ENCODE data around the gene ZNF74. TPM values are rescaled to one million over a fixed set of nuclear protein-coding genes. Genes with fewer than 3 reads are reported as not detected.
"Not testable (repeated sequence)": the region's sequence is repeated elsewhere in the genome, so short reads cannot be mapped to it uniquely, and the experiment has no call there.

The ZNF74 gene
- total and polyA plus RNA-seq, 3 donors from 2014 or later: 4.1 to 11.8 (median 6.5) TPM

- Histone ChIP-seq H3K27ac (no peak overlapping the region), H3K9me3 (no peaks in the 10 kb centered on the region), H3K27me3 (no peaks in the 10 kb centered on the region), H3K4me3 (no peak overlapping the region), H3K36me3 (ENCODE audit: low read depth, missing control alignments) (no peaks in the 10 kb centered on the region), H3K4me1 (no peaks in the 10 kb centered on the region)
- DNase-seq: no peak
- WGBS, 2 donors: 90% methylated on average over 5 of the region's 5 CpGs
- TF ChIP-seq CTCF (IDR thresholded peaks at IDR 0.05) (no peak), POLR2A (IDR thresholded peaks at IDR 0.05) (no peak)
- intact Hi-C loops (cut with DNase I; ENCODE audit: low total_unique reads): no loop called here
Observed at GRCh38 chr22:20414059-20414440, 20.1 kb downstream of the ZNF74 start.

DNA sequence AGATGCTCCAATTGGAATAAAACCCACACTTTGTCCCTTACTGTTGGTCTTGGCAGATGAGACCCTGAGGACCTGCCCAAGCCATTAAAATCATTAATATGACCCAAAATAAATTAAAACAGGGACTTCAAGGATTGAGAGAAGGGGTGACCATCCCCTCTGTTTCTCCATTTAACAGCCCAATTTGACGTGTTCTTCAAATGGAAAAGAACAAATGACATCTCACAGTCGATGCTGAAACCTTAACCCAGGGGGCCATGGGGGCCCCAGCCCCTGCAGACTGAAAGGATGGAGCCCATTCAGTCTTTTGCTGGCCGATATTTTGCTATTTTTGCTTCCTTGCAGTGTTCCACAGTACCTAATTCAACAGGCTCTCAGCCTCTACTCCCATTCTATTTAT, 20.5 kb downstream of the ZNF74 start:
- Histone ChIP-seq H3K4me1 (no peaks in the 10 kb centered on the region), H3K9me3 (no peaks in the 10 kb centered on the region), H3K27me3 (no peaks in the 10 kb centered on the region), H3K27ac (no peak overlapping the region), H3K36me3 (ENCODE audit: low read depth, missing control alignments) (no peaks in the 10 kb centered on the region), H3K4me3 (no peak overlapping the region)
- DNase-seq: no peak
- TF ChIP-seq POLR2A (IDR thresholded peaks at IDR 0.05) (no peak), CTCF (IDR thresholded peaks at IDR 0.05) (no peak)
- 84 to 88% methylated on average over 3 of the region's 3 CpGs for WGBS, 2 donors
- intact Hi-C loops (cut with DNase I; ENCODE audit: low total_unique reads): no loop called here

DNA sequence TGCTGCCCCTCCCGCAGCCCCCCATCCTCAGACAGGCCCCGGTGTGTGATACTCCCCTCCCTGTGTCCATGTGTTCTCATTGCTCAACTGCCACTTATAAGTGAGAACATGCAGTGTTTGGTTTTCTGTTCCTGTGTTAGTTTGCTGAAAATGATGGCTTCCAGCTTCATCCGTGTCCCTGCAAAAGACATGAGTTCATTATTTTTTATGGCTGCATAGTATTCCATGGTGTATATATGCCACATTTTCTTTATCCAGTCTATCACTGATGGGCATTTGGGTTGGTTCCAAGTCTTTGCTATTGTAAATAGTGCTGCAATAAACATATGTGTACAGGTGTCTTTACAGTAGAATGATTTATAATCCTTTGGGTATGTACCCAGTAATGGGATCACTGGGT, 21.3 kb downstream of the ZNF74 start:
- H3K27me3 ChIP-seq; H3K4me1 ChIP-seq; H3K36me3 ChIP-seq (ENCODE audit: low read depth, missing control alignments); DNase-seq; H3K4me3 ChIP-seq; H3K9me3 ChIP-seq; H3K27ac ChIP-seq; intact Hi-C loops (cut with DNase I; ENCODE audit: low total_unique reads): not testable (repeated sequence)
- WGBS, 2 donors: 93 to 96% methylated on average over 3 of the region's 3 CpGs

GRCh38 chr22:20415699-20416098, 21.7 kb downstream of the ZNF74 start:
- not testable (repeated sequence) for H3K4me1 ChIP-seq

DNA sequence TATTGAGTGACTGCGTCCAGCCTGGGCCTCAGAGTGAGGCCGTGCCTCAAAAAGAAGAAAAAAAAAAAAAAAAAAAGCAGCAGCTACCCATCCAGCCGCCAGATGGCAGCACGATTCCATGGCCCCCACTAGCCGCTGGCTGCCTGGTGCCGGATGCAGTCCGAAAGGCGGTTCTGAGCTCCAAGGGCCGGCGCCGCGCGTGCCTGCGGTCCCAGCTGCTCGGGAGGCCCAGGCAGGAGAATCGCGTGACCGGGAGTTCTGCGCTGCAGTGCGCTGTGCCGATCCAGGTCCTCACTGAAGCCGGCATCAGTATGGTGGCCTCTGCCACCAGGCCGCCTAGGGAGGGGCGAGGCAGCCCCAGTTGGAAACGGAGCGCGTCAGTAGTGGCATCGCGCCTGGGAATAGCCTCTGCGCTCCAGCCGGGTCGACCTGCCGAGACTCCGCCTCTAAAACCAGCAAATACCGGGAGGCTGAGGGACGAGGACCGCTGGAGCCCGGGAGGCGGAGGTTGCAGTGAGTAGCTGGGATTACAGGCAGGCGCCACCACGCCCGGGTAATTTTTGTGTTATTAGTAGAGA, 24.3 kb downstream of the ZNF74 start:
- no peaks in the 10 kb centered on the region for H3K27me3 ChIP-seq
- intact Hi-C loops (cut with DNase I; ENCODE audit: low total_unique reads): no loop called here
- peak overlapping the region; percentile 16 to 62 for H3K4me3 ChIP-seq
- 0 to 5% methylated on average over 14 to 42 of the region's 42 CpGs for WGBS, 2 donors
- H3K27ac ChIP-seq: peak overlapping the region; percentile 24 to 26
- TF ChIP-seq CTCF (IDR thresholded peaks at IDR 0.05) (peak; percentile 71 to 87 (median 86)), POLR2A (IDR thresholded peaks at IDR 0.05) (no peak)
- no peaks in the 10 kb centered on the region for H3K36me3 ChIP-seq (ENCODE audit: low read depth, missing control alignments)
- peak; percentile 88 for DNase-seq
- no peaks in the 10 kb centered on the region for H3K9me3 ChIP-seq
- peaks cover 7% of the 10 kb centered on the region for H3K4me1 ChIP-seq

More at GRCh38 chr22:20415699-20416098, 21.7 kb downstream of the ZNF74 start:
- H3K36me3 ChIP-seq (ENCODE audit: low read depth, missing control alignments); intact Hi-C loops (cut with DNase I; ENCODE audit: low total_unique reads); H3K9me3 ChIP-seq; DNase-seq; H3K4me3 ChIP-seq; H3K27ac ChIP-seq; H3K27me3 ChIP-seq: not testable (repeated sequence)
- 90 to 92% methylated on average over 3 of the region's 3 CpGs for WGBS, 2 donors

DNA sequence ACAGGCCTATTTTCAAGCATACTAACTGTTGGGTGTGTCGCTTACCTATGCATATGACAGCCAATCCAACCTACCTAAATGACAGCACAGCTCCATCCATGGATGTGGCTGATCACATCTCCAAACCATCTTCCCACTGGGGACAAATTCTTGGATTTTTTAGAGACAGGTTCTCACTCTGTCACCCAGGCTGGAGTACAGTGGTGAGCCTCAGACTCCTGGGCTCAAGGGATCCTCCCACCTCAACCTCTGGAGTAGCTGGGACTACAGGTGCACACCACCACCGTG, 25.7 kb downstream of the ZNF74 start:
- H3K27ac ChIP-seq: no peak overlapping the region
- H3K4me1 ChIP-seq: peaks cover 20% of the 10 kb centered on the region
- H3K27me3 ChIP-seq: no peaks in the 10 kb centered on the region
- H3K4me3 ChIP-seq: no peak overlapping the region
- no peaks in the 10 kb centered on the region for H3K36me3 ChIP-seq (ENCODE audit: low read depth, missing control alignments)
- TF ChIP-seq POLR2A (IDR thresholded peaks at IDR 0.05): no peak
- no peak for TF ChIP-seq CTCF (IDR thresholded peaks at IDR 0.05)
- DNase-seq: no peak
- 96 to 98% methylated on average over 2 of the region's 2 CpGs for WGBS, 2 donors
- intact Hi-C loops (cut with DNase I; ENCODE audit: low total_unique reads): no loop called here
- H3K9me3 ChIP-seq: no peaks in the 10 kb centered on the region
